Stomach (tissue), 9 donors: ENCODE data around the gene CABLES1. TPM values are rescaled to one million over a fixed set of nuclear protein-coding genes. Genes with fewer than 3 reads are reported as not detected.

Experiments used
- DNase-seq, 2 donors: peaks; one replicate each; pipeline versions ENCODE4 v3.0.0 to v3.0.0-alpha.2; 2013 to 2019
- H3K27ac ChIP-seq, 5 donors: fragments of 200-600 bp in 4 of 5; sonication (generic) in 4 of 5; one replicate each; pipeline ENCODE4 v1.5.1; 2013 to 2019; ENCODE audit warnings: mild to moderate bottlenecking in 1 of 5, moderate library complexity in 1 of 5
- H3K27me3 ChIP-seq, 3 donors: fragments of 200-600 bp; sonication (generic); one replicate each; pipeline ENCODE4 v1.5.1; 2017 to 2019; ENCODE audit warnings: mixed run types in 1 of 3
- H3K36me3 ChIP-seq, 4 donors: fragments of 200-600 bp; sonication (generic); 1 replicate in 3 of 4; 2 replicates in 1 of 4; pipeline ENCODE4 v1.5.1; 2016 to 2019
- H3K4me1 ChIP-seq, 4 donors: fragments of 200-600 bp; sonication (generic); one replicate each; pipeline ENCODE4 v1.5.1; 2016 to 2019
- H3K4me3 ChIP-seq, 4 donors: fragments of 200-600 bp; sonication (generic) in 3 of 4; one replicate each; pipeline ENCODE4 v1.5.1; 2016 to 2019; ENCODE audit warnings: mild to moderate bottlenecking in 1 of 4
- H3K9me3 ChIP-seq, 4 donors: fragments of 200-600 bp; sonication (generic); one replicate each; pipeline ENCODE4 v1.5.1; 2016 to 2019
- CTCF ChIP-seq, 7 experiments: fragments of 450-650 bp in 4 of 7; fragments of 200-600 bp in 3 of 7; sonication (generic) in 3 of 7; IDR thresholded peaks; one replicate each; pipeline ENCODE4 v1.5.1; 2016 to 2019; ENCODE audit warnings: antibody characterized with exemption in 7 of 7, control low read depth in 2 of 7, mild to moderate bottlenecking in 1 of 7
- EP300 ChIP-seq: sonication (generic); formaldehyde crosslinking; IDR thresholded peaks from one replicate; pipeline ENCODE4 v1.6.1; 2017; ENCODE audit warnings: antibody characterized with exemption
- POLR2A ChIP-seq, 4 donors: fragments of 450-650 bp; IDR thresholded peaks; one replicate each; pipeline ENCODE4 v1.6.1; 2016; ENCODE audit warnings: antibody characterized with exemption in 4 of 4, control low read depth in 2 of 4, mild to moderate bottlenecking in 1 of 4, moderate library complexity in 1 of 4
- POLR2AphosphoS5 ChIP-seq, 3 donors: sonication (generic); formaldehyde crosslinking; IDR thresholded peaks; one replicate each; pipeline ENCODE4 v1.6.1; 2016; ENCODE audit warnings: antibody characterized with exemption in 3 of 3
- WGBS, 5 donors: extraction: QIAGEN DNeasy Blood & Tissue Kit in 3 of 5; methylation state at CpG; one replicate each; pipeline versions ENCODE4 v1.1.5 to v1.1.7; 2013 to 2018; 5-methylcytosine and 5-hydroxymethylcytosine counted together
- intact Hi-C: fragments of 100-400 bp; cut with DNase I; formaldehyde crosslinking; loops from one replicate; pipeline ENCODE4 v1.15.1; 2023; ENCODE audit warnings: low total_unique reads
- polyA plus RNA-seq, 3 donors: library from polyadenylated mRNA; stranded (reverse); fragments of 200-250 nt; gene quantifications; one replicate each; pipeline ENCODE4 v1.2.3, GENCODE V29; 2013
- total RNA-seq, 5 donors: library from RNA; depleted of rRNA; stranded (reverse); fragments of >200 nt; gene quantifications; one replicate each; pipeline versions ENCODE4 v1.1.0 to v1.2.3, GENCODE V29; 2014 to 2016
- donor health status: healthy with polysubstance abuse.
- donor health status: Bipolar disorder and iron deficiency.
- donor health status: healthy.

Gene CABLES1
- total and polyA plus RNA-seq, 8 donors = 5.6 to 36.8 (median 18.2) TPM

GRCh38 chr18:23209031-23209430, 73.7 kb downstream of the CABLES1 start:
- Histone ChIP-seq H3K36me3 (peaks cover 0 to 24% (median 6%) of the 10 kb centered on the region in 4 donors), H3K27me3 (no peaks in the 10 kb centered on the region), H3K9me3 (peaks cover 0 to 4% (median 0%) of the 10 kb centered on the region in 4 donors), H3K4me1 (peaks cover 0 to 15% (median 6%) of the 10 kb centered on the region in 4 donors), H3K4me3 (no peak overlapping the region), H3K27ac (peak overlapping the region in 2 of 5 donors; percentile 35 to 52)
- WGBS, 5 donors = 30 to 70% (median 48%) methylated on average over 3 of the region's 3 CpGs
- TF ChIP-seq POLR2AphosphoS5 (IDR thresholded peaks at IDR 0.05) = peak in 1 of 3 donors; percentile 10
- no peak for TF ChIP-seq EP300
- peak in 1 of 2 donors; percentile 59 for DNase-seq
- intact Hi-C loops = no loop called here

DNA sequence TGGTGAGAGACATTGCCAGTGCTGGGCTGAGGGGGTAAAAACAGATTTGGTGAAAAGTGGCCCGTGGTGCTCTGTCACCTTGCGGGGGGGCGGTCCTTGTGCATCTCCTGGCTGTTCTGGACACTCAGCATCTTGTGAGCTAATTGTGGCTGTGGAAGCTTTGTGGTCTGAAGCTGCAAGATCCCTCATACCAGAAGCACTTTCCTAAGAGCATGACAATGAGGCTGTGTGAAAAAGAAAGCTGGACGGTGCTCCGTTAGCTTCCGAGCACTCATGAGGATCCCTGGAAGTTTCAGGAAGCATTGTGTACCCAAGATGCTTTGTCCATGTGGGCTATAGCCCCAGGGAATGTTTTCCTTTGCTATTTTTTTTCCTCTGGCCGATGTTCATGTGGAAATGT, 74.5 kb downstream of the CABLES1 start:
- WGBS, 5 donors = 83 to 94% (median 94%) methylated on average over 7 of the region's 7 CpGs
- intact Hi-C loops = no loop called here
- Histone ChIP-seq H3K27ac (no peak overlapping the region), H3K9me3 (peaks cover 0 to 4% (median 0%) of the 10 kb centered on the region in 4 donors), H3K27me3 (no peaks in the 10 kb centered on the region), H3K36me3 (peaks cover 0 to 28% (median 13%) of the 10 kb centered on the region in 4 donors), H3K4me3 (no peak overlapping the region), H3K4me1 (peaks cover 0 to 15% (median 6%) of the 10 kb centered on the region in 4 donors)
- DNase-seq = no peak
- TF ChIP-seq EP300 = no peak
- no peak for TF ChIP-seq CTCF (IDR thresholded peaks at IDR 0.05)
- no peak for TF ChIP-seq POLR2A (IDR thresholded peaks at IDR 0.05)
- no peak for TF ChIP-seq POLR2AphosphoS5 (IDR thresholded peaks at IDR 0.05)

- Histone ChIP-seq H3K4me1 (peaks cover 0 to 15% (median 6%) of the 10 kb centered on the region in 4 donors), H3K9me3 (peaks cover 0 to 4% (median 0%) of the 10 kb centered on the region in 4 donors), H3K27me3 (no peaks in the 10 kb centered on the region), H3K36me3 (peaks cover 0 to 36% (median 19%) of the 10 kb centered on the region in 4 donors), H3K27ac (no peak overlapping the region), H3K4me3 (no peak overlapping the region)
- 86 to 94% (median 90%) methylated on average over 7 of the region's 7 CpGs for WGBS, 5 donors
- intact Hi-C loops = no loop called here
- DNase-seq = no peak
- TF ChIP-seq POLR2AphosphoS5 (IDR thresholded peaks at IDR 0.05) (no peak), POLR2A (IDR thresholded peaks at IDR 0.05) (no peak), CTCF (IDR thresholded peaks at IDR 0.05) (no peak), EP300 (no peak)
Observed at GRCh38 chr18:23210526-23210925, 75.2 kb downstream of the CABLES1 start.

DNA sequence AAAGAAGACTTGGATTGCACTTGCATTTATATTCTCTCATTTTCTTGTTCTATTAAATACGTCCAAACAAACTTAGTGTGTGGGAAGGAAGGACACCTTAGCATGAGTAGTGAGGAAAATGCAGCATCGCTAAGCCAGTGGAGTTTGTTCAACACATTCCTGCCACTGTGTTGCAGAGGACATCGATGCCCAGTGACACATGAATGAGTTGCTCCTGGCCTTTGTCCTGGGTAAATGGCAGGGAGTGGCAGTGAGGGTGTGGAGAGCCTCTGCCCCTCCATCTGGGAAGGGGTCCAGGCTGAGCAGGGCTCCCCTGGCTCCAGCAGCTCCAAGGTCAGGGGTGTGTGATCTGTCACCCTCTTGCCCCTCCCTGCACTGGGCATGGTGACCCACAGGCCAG, 75.9 kb downstream of the CABLES1 start:
- peaks cover 0 to 38% (median 20%) of the 10 kb centered on the region in 4 donors for H3K36me3 ChIP-seq
- DNase-seq = no peak
- intact Hi-C loops = no loop called here
- H3K4me3 ChIP-seq = no peak overlapping the region
- H3K27me3 ChIP-seq = no peaks in the 10 kb centered on the region
- peaks cover 0 to 15% (median 6%) of the 10 kb centered on the region in 4 donors for H3K4me1 ChIP-seq
- no peak overlapping the region for H3K27ac ChIP-seq
- peaks cover 0 to 4% (median 0%) of the 10 kb centered on the region in 4 donors for H3K9me3 ChIP-seq
- 86 to 90% (median 88%) methylated on average over 3 of the region's 3 CpGs for WGBS, 5 donors
- TF ChIP-seq CTCF (IDR thresholded peaks at IDR 0.05) (no peak), EP300 (no peak), POLR2AphosphoS5 (IDR thresholded peaks at IDR 0.05) (no peak), POLR2A (IDR thresholded peaks at IDR 0.05) (no peak)

DNA sequence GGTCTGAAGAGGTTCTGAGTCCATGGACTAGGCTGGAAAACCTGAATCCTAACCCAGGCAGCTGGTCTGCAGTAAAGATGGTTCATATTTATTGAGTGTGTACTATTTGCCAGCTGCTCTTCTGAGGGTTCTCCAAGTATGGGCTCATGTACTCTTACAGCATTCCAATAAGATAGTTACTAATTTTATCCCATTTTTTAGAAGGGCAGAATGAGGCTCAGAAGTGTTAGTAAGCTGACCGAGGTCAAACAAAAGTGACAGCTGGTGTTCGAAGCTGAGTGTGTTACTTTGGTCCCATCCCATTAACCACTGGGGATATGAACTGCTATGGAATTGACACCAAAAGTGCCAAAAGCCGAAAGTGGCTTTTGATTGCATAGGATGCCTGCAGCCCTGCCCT, 76.9 kb downstream of the CABLES1 start:
- peaks cover 0 to 34% (median 23%) of the 10 kb centered on the region in 4 donors for H3K36me3 ChIP-seq
- no peak overlapping the region for H3K27ac ChIP-seq
- intact Hi-C loops = no loop called here
- H3K4me1 ChIP-seq = peaks cover 0 to 14% (median 6%) of the 10 kb centered on the region in 4 donors
- no peak for TF ChIP-seq EP300
- no peak for TF ChIP-seq POLR2A (IDR thresholded peaks at IDR 0.05)
- TF ChIP-seq CTCF (IDR thresholded peaks at IDR 0.05) = no peak
- no peak for TF ChIP-seq POLR2AphosphoS5 (IDR thresholded peaks at IDR 0.05)
- H3K27me3 ChIP-seq = no peaks in the 10 kb centered on the region
- DNase-seq = no peak
- H3K9me3 ChIP-seq = peaks cover 0 to 4% (median 0%) of the 10 kb centered on the region in 4 donors
- WGBS, 5 donors = 88 to 96% (median 94%) methylated on average over 3 of the region's 3 CpGs
- H3K4me3 ChIP-seq = no peak overlapping the region
